Measurements from ENCODE around the gene PAK5.
"Not testable (repeated sequence)": the region's sequence is repeated elsewhere in the genome, so short reads cannot be mapped to it uniquely, and the experiment has no call there.

Gene PAK5

GRCh38 chr20:9686001-9686400 is 152.9 kb downstream of the PAK5 start:
- no peak for DNase-seq (ENCODE audit: low read depth)
- H3K4me3 ChIP-seq (ENCODE audit: low read length) = no peak overlapping the region
- no peaks in the 10 kb centered on the region for H3K4me1 ChIP-seq (ENCODE audit: control insufficient read depth, insufficient read depth, low read length)
- H3K9me3 ChIP-seq (ENCODE audit: control insufficient read depth, low read length) = no peaks in the 10 kb centered on the region
- no peak overlapping the region for H3K9ac ChIP-seq (ENCODE audit: low read length)
- no peaks in the 10 kb centered on the region for H3K36me3 ChIP-seq (ENCODE audit: control insufficient read depth, insufficient read depth, low read length, severe bottlenecking)
- H3K27me3 ChIP-seq (replicated peaks; ENCODE audit: control insufficient read depth, insufficient read depth, low read length) = peaks cover 13% of the 10 kb centered on the region

GRCh38 chr20:9685011-9685410 is 153.9 kb downstream of the PAK5 start:
- no peak overlapping the region for H3K4me3 ChIP-seq (ENCODE audit: low read length)
- no peaks in the 10 kb centered on the region for H3K9me3 ChIP-seq (ENCODE audit: control insufficient read depth, low read length)
- H3K27me3 ChIP-seq (replicated peaks; ENCODE audit: control insufficient read depth, insufficient read depth, low read length) = peaks cover 13% of the 10 kb centered on the region
- DNase-seq (ENCODE audit: low read depth) = no peak
- no peaks in the 10 kb centered on the region for H3K4me1 ChIP-seq (ENCODE audit: control insufficient read depth, insufficient read depth, low read length)
- H3K36me3 ChIP-seq (ENCODE audit: control insufficient read depth, insufficient read depth, low read length, severe bottlenecking) = no peaks in the 10 kb centered on the region
- no peak overlapping the region for H3K9ac ChIP-seq (ENCODE audit: low read length)

- Histone ChIP-seq H3K27me3 (replicated peaks; ENCODE audit: control insufficient read depth, insufficient read depth, low read length) (no peaks in the 10 kb centered on the region), H3K36me3 (ENCODE audit: control insufficient read depth, insufficient read depth, low read length, severe bottlenecking) (no peaks in the 10 kb centered on the region), H3K4me1 (ENCODE audit: control insufficient read depth, insufficient read depth, low read length) (no peaks in the 10 kb centered on the region), H3K9me3 (ENCODE audit: control insufficient read depth, low read length) (no peaks in the 10 kb centered on the region), H3K9ac (ENCODE audit: low read length) (no peak overlapping the region), H3K4me3 (ENCODE audit: low read length) (no peak overlapping the region)
- no peak for DNase-seq (ENCODE audit: low read depth)
Measured at GRCh38 chr20:9677100-9677623, 161.7 kb downstream of the PAK5 start.

GRCh38 chr20:9672981-9673380 is 165.9 kb downstream of the PAK5 start:
- Histone ChIP-seq H3K9me3 (ENCODE audit: control insufficient read depth, low read length) (no peaks in the 10 kb centered on the region), H3K27me3 (replicated peaks; ENCODE audit: control insufficient read depth, insufficient read depth, low read length) (no peaks in the 10 kb centered on the region), H3K4me3 (ENCODE audit: low read length) (no peak overlapping the region), H3K36me3 (ENCODE audit: control insufficient read depth, insufficient read depth, low read length, severe bottlenecking) (no peaks in the 10 kb centered on the region), H3K4me1 (ENCODE audit: control insufficient read depth, insufficient read depth, low read length) (no peaks in the 10 kb centered on the region), H3K9ac (ENCODE audit: low read length) (no peak overlapping the region)
- DNase-seq (ENCODE audit: low read depth) = no peak

- no peaks in the 10 kb centered on the region for H3K36me3 ChIP-seq (ENCODE audit: control insufficient read depth, insufficient read depth, low read length, severe bottlenecking)
- no peak overlapping the region for H3K9ac ChIP-seq (ENCODE audit: low read length)
- no peaks in the 10 kb centered on the region for H3K4me1 ChIP-seq (ENCODE audit: control insufficient read depth, insufficient read depth, low read length)
- no peaks in the 10 kb centered on the region for H3K9me3 ChIP-seq (ENCODE audit: control insufficient read depth, low read length)
- H3K4me3 ChIP-seq (ENCODE audit: low read length) = no peak overlapping the region
- no peaks in the 10 kb centered on the region for H3K27me3 ChIP-seq (replicated peaks; ENCODE audit: control insufficient read depth, insufficient read depth, low read length)
- DNase-seq (ENCODE audit: low read depth) = no peak
Measured at GRCh38 chr20:9672027-9672426, 166.8 kb downstream of the PAK5 start.

- Histone ChIP-seq H3K4me3 (ENCODE audit: low read length) (no peak overlapping the region), H3K4me1 (ENCODE audit: control insufficient read depth, insufficient read depth, low read length) (no peaks in the 10 kb centered on the region), H3K27me3 (replicated peaks; ENCODE audit: control insufficient read depth, insufficient read depth, low read length) (no peaks in the 10 kb centered on the region)
Measured at GRCh38 chr20:9668381-9668780, 170.5 kb downstream of the PAK5 start.

GRCh38 chr20:9663423-9663822 is 175.5 kb downstream of the PAK5 start:
- Histone ChIP-seq H3K4me3 (ENCODE audit: low read length) (no peak overlapping the region), H3K9me3 (ENCODE audit: control insufficient read depth, low read length) (no peaks in the 10 kb centered on the region), H3K36me3 (ENCODE audit: control insufficient read depth, insufficient read depth, low read length, severe bottlenecking) (no peaks in the 10 kb centered on the region), H3K4me1 (ENCODE audit: control insufficient read depth, insufficient read depth, low read length) (no peaks in the 10 kb centered on the region), H3K27me3 (replicated peaks; ENCODE audit: control insufficient read depth, insufficient read depth, low read length) (no peaks in the 10 kb centered on the region), H3K9ac (ENCODE audit: low read length) (no peak overlapping the region)
- DNase-seq (ENCODE audit: low read depth) = no peak

More at GRCh38 chr20:9668381-9668780, 170.5 kb downstream of the PAK5 start:
- DNase-seq (ENCODE audit: low read depth) = no peak
- no peaks in the 10 kb centered on the region for H3K9me3 ChIP-seq (ENCODE audit: control insufficient read depth, low read length)
- H3K9ac ChIP-seq (ENCODE audit: low read length) = no peak overlapping the region
- no peaks in the 10 kb centered on the region for H3K36me3 ChIP-seq (ENCODE audit: control insufficient read depth, insufficient read depth, low read length, severe bottlenecking)

- Histone ChIP-seq H3K4me3 (ENCODE audit: low read length) (no peak overlapping the region), H3K27me3 (replicated peaks; ENCODE audit: control insufficient read depth, insufficient read depth, low read length) (no peaks in the 10 kb centered on the region), H3K9ac (ENCODE audit: low read length) (no peak overlapping the region), H3K9me3 (ENCODE audit: control insufficient read depth, low read length) (no peaks in the 10 kb centered on the region), H3K36me3 (ENCODE audit: control insufficient read depth, insufficient read depth, low read length, severe bottlenecking) (no peaks in the 10 kb centered on the region), H3K4me1 (ENCODE audit: control insufficient read depth, insufficient read depth, low read length) (no peaks in the 10 kb centered on the region)
- DNase-seq (ENCODE audit: low read depth) = peak; percentile 13
Measured at GRCh38 chr20:9660236-9660868, 178.5 kb downstream of the PAK5 start.

GRCh38 chr20:9647741-9648140 is 191.1 kb downstream of the PAK5 start:
- Histone ChIP-seq H3K9me3 (ENCODE audit: control insufficient read depth, low read length) (no peaks in the 10 kb centered on the region), H3K36me3 (ENCODE audit: control insufficient read depth, insufficient read depth, low read length, severe bottlenecking) (no peaks in the 10 kb centered on the region)

GRCh38 chr20:9646375-9646774 is 192.5 kb downstream of the PAK5 start:
- no peaks in the 10 kb centered on the region for H3K9me3 ChIP-seq (ENCODE audit: control insufficient read depth, low read length)
- no peak for DNase-seq (ENCODE audit: low read depth)
- no peaks in the 10 kb centered on the region for H3K36me3 ChIP-seq (ENCODE audit: control insufficient read depth, insufficient read depth, low read length, severe bottlenecking)
- no peak overlapping the region for H3K9ac ChIP-seq (ENCODE audit: low read length)
- H3K4me1 ChIP-seq (ENCODE audit: control insufficient read depth, insufficient read depth, low read length) = no peaks in the 10 kb centered on the region
- peaks cover 3% of the 10 kb centered on the region for H3K27me3 ChIP-seq (replicated peaks; ENCODE audit: control insufficient read depth, insufficient read depth, low read length)
- H3K4me3 ChIP-seq (ENCODE audit: low read length) = no peak overlapping the region

More at GRCh38 chr20:9647741-9648140, 191.1 kb downstream of the PAK5 start:
- Histone ChIP-seq H3K4me3 (ENCODE audit: low read length) (no peak overlapping the region), H3K27me3 (replicated peaks; ENCODE audit: control insufficient read depth, insufficient read depth, low read length) (peaks cover 3% of the 10 kb centered on the region), H3K4me1 (ENCODE audit: control insufficient read depth, insufficient read depth, low read length) (no peaks in the 10 kb centered on the region), H3K9ac (ENCODE audit: low read length) (no peak overlapping the region)
- no peak for DNase-seq (ENCODE audit: low read depth)

- no peak for DNase-seq (ENCODE audit: low read depth)
- Histone ChIP-seq H3K27me3 (replicated peaks; ENCODE audit: control insufficient read depth, insufficient read depth, low read length) (peaks cover 5% of the 10 kb centered on the region), H3K9ac (ENCODE audit: low read length) (no peak overlapping the region), H3K4me3 (ENCODE audit: low read length) (no peak overlapping the region), H3K36me3 (ENCODE audit: control insufficient read depth, insufficient read depth, low read length, severe bottlenecking) (no peaks in the 10 kb centered on the region), H3K4me1 (ENCODE audit: control insufficient read depth, insufficient read depth, low read length) (no peaks in the 10 kb centered on the region), H3K9me3 (ENCODE audit: control insufficient read depth, low read length) (no peaks in the 10 kb centered on the region)
Measured at GRCh38 chr20:9642882-9643281, 196.0 kb downstream of the PAK5 start.

- not testable (repeated sequence) for H3K9me3 ChIP-seq (ENCODE audit: control insufficient read depth, low read length); DNase-seq (ENCODE audit: low read depth); H3K9ac ChIP-seq (ENCODE audit: low read length); H3K27me3 ChIP-seq (replicated peaks; ENCODE audit: control insufficient read depth, insufficient read depth, low read length); H3K4me3 ChIP-seq (ENCODE audit: low read length); H3K36me3 ChIP-seq (ENCODE audit: control insufficient read depth, insufficient read depth, low read length, severe bottlenecking); H3K4me1 ChIP-seq (ENCODE audit: control insufficient read depth, insufficient read depth, low read length)
Measured at GRCh38 chr20:9641499-9642000, 197.3 kb downstream of the PAK5 start.

Measured in adipocyte (in vitro differentiated cells).